Calu3 (cell line): ENCODE data around the gene NXPH4. TPM values are rescaled to one million over a fixed set of nuclear protein-coding genes. Genes with fewer than 3 reads are reported as not detected.

Source experiments
- BruUV-seq: library from RNA; stranded (reverse); fragments of 400-500 nt; replicated peaks from 2 replicates; lab custom pipeline; 2021; lab: Mats Ljungman, UMichigan
- CTCF ChIA-PET: fragments of 300-600 bp; sonication (Branson Sonifier 250); formaldehyde crosslinking; loops from one replicate; lab custom pipeline; 2022; ENCODE audit warnings: antibody characterized with exemption; lab: Charles Lee
- DNase-seq: peaks from one replicate; pipeline ENCODE4 v3.0.0; 2022
- H3K27ac Mint-ChIP-seq: one replicate; pipeline ENCODE4 v1.8.0; 2022; ENCODE audit warnings: mixed read lengths; ENCODE audit not compliant: unreplicated experiment
- H3K27me3 Mint-ChIP-seq: one replicate; pipeline ENCODE4 v1.8.0; 2022; ENCODE audit warnings: mixed read lengths; ENCODE audit not compliant: unreplicated experiment
- H3K36me3 Mint-ChIP-seq: one replicate; pipeline ENCODE4 v1.8.0; 2022; ENCODE audit warnings: mild to moderate bottlenecking, moderate library complexity, mixed read lengths; ENCODE audit not compliant: insufficient read depth, unreplicated experiment
- H3K4me1 Mint-ChIP-seq: one replicate; pipeline ENCODE4 v1.8.0; 2022; ENCODE audit warnings: mild to moderate bottlenecking, low read depth, mixed read lengths; ENCODE audit not compliant: unreplicated experiment
- H3K4me3 Mint-ChIP-seq: one replicate; pipeline ENCODE4 v1.8.0; 2022; ENCODE audit warnings: mild to moderate bottlenecking, low read depth, moderate library complexity, mixed read lengths; ENCODE audit not compliant: unreplicated experiment
- H3K9me3 Mint-ChIP-seq: one replicate; pipeline ENCODE4 v1.8.0; 2022; ENCODE audit warnings: low read depth, mixed read lengths; ENCODE audit not compliant: unreplicated experiment
- intact Hi-C: fragments of 100-400 bp; cut with micrococcal nuclease; formaldehyde crosslinking; loops from one replicate; pipeline ENCODE4 v1.10.0; 2022; ENCODE audit not compliant: unreplicated experiment
- total RNA-seq: library from RNA; stranded (reverse); gene quantifications from 2 replicates; pipeline ENCODE4 v1.2.3, GENCODE V29; 2022
- TF ChIP-seq, protein P1 (sequence below): fragments of 200-600 bp; IDR thresholded peaks from one replicate; pipeline ENCODE4 v1.8.0; 2022; ENCODE audit warnings: antibody characterized with exemption; ENCODE audit not compliant: unreplicated experiment

The NXPH4 gene
- total RNA-seq, 1 experiment from 2014 or later, result 4.1 TPM

- no TSS peak for BruUV-seq
- CTCF ChIA-PET, result interaction anchor here (1.2 kb wide), 1 partner anchor 193 kb away, joined by 3 read pairs; no protein-coding TSS in a partner anchor
- Mint-ChIP-seq H3K27me3 (no peaks in the 10 kb centered on the region), H3K4me3 (no peak overlapping the region), H3K9me3 (no peaks in the 10 kb centered on the region), H3K4me1 (no peaks in the 10 kb centered on the region), H3K27ac (no peak overlapping the region), H3K36me3 (peaks cover 38% of the 10 kb centered on the region)
- DNase-seq, result no peak
- intact Hi-C loops, result no loop called here
- TF ChIP-seq, protein P1, sequence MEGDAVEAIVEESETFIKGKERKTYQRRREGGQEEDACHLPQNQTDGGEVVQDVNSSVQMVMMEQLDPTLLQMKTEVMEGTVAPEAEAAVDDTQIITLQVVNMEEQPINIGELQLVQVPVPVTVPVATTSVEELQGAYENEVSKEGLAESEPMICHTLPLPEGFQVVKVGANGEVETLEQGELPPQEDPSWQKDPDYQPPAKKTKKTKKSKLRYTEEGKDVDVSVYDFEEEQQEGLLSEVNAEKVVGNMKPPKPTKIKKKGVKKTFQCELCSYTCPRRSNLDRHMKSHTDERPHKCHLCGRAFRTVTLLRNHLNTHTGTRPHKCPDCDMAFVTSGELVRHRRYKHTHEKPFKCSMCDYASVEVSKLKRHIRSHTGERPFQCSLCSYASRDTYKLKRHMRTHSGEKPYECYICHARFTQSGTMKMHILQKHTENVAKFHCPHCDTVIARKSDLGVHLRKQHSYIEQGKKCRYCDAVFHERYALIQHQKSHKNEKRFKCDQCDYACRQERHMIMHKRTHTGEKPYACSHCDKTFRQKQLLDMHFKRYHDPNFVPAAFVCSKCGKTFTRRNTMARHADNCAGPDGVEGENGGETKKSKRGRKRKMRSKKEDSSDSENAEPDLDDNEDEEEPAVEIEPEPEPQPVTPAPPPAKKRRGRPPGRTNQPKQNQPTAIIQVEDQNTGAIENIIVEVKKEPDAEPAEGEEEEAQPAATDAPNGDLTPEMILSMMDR, result no peak
Measured at GRCh38 chr12:57261428-57261865, 44.9 kb downstream of the NXPH4 start.

- peaks cover 40% of the 10 kb centered on the region for H3K36me3 Mint-ChIP-seq
- CTCF ChIA-PET, result interaction anchor here (1.2 kb wide), 1 partner anchor 192 kb away, joined by 3 read pairs; no protein-coding TSS in a partner anchor
- H3K9me3 Mint-ChIP-seq, result no peaks in the 10 kb centered on the region
- no peak for DNase-seq
- no peaks in the 10 kb centered on the region for H3K27me3 Mint-ChIP-seq
- H3K4me3 Mint-ChIP-seq, result no peak overlapping the region
- intact Hi-C loops, result no loop called here
- no TSS peak for BruUV-seq
- TF ChIP-seq, protein P1, result no peak
- H3K4me1 Mint-ChIP-seq, result no peaks in the 10 kb centered on the region
- no peak overlapping the region for H3K27ac Mint-ChIP-seq
Measured at GRCh38 chr12:57262126-57262822, 45.7 kb downstream of the NXPH4 start.

GRCh38 chr12:57263096-57263495 lies 46.5 kb downstream of the NXPH4 start:
- TF ChIP-seq, protein P1, result no peak
- DNase-seq, result no peak
- CTCF ChIA-PET, result no interaction called here
- no peak overlapping the region for H3K4me3 Mint-ChIP-seq
- intact Hi-C loops, result loop anchor here (1.0 kb wide), 1 partner anchor 190 kb away; no protein-coding TSS in a partner anchor
- peaks cover 40% of the 10 kb centered on the region for H3K36me3 Mint-ChIP-seq
- H3K9me3 Mint-ChIP-seq, result no peaks in the 10 kb centered on the region
- H3K4me1 Mint-ChIP-seq, result no peaks in the 10 kb centered on the region
- H3K27ac Mint-ChIP-seq, result no peak overlapping the region
- no peaks in the 10 kb centered on the region for H3K27me3 Mint-ChIP-seq
- no TSS peak for BruUV-seq

DNA sequence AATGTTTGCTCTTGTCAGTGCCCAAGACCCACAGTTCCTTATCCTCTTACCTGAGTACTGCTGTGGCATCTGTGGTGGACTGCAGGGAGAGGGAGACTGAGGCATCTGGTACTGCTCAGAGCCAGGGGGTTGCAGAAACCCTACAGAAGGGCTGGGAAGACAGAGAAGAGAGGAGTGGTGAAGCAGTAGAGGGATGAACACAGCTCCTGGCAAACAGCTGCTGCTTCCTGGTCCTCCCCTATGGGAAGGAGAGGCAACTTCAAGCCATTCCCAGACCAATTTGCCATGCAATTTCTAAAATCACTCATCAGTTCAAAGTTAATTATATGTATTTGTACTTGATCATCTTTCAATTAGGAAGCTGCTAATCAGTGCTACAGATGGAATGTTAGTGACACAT lies 50.1 kb downstream of the NXPH4 start:
- Mint-ChIP-seq H3K4me1 (no peaks in the 10 kb centered on the region), H3K9me3 (no peaks in the 10 kb centered on the region), H3K27ac (no peak overlapping the region), H3K27me3 (no peaks in the 10 kb centered on the region), H3K36me3 (peaks cover 37% of the 10 kb centered on the region), H3K4me3 (no peak overlapping the region)
- CTCF ChIA-PET, result interaction anchor here (1.5 to 2.3 kb wide), 2 partner anchors 186 to 189 kb away, joined by 7 read pairs; partner anchors contain the start of gene INHBE
- intact Hi-C loops, result no loop called here
- TF ChIP-seq, protein P1, result no peak
- DNase-seq, result no peak
- no TSS peak for BruUV-seq
